Spleen (tissue), 13 donors: Measurements from ENCODE around the gene MSH3. TPM values are rescaled to one million over a fixed set of nuclear protein-coding genes. Genes with fewer than 3 reads are reported as not detected.

Source experiments
- DNase-seq: peaks from one replicate; pipeline ENCODE4 v3.0.0-alpha.2; 2020
- H3K27ac ChIP-seq, 8 donors: fragments of 200-600 bp; sonication (generic) in 7 of 8; 1 replicate in 4 of 8; 2 replicates in 4 of 8; pipeline versions ENCODE4 v1.5.0 to v1.8.0; 2016 to 2021; ENCODE audit warnings: inconsistent platforms in 4 of 8, mild to moderate bottlenecking in 4 of 8, moderate library complexity in 1 of 8
- H3K27me3 ChIP-seq, 7 donors: fragments of 200-600 bp; sonication (generic) in 6 of 7; replicated peaks in 1 of 7; 1 replicate in 4 of 7; 2 replicates in 3 of 7; pipeline versions ENCODE4 v1.5.0 to v1.8.0; 2016 to 2021; ENCODE audit warnings: inconsistent platforms in 3 of 7, mild to moderate bottlenecking in 1 of 7
- H3K36me3 ChIP-seq, 6 donors: fragments of 200-600 bp; sonication (generic) in 5 of 6; 1 replicate in 4 of 6; 2 replicates in 2 of 6; pipeline versions ENCODE4 v1.5.0 to v1.8.0; 2016 to 2021; ENCODE audit warnings: inconsistent platforms in 2 of 6
- H3K4me1 ChIP-seq, 6 donors: fragments of 200-600 bp; sonication (generic) in 5 of 6; 1 replicate in 3 of 6; 2 replicates in 3 of 6; pipeline versions ENCODE4 v1.5.0 to v1.8.0; 2016 to 2021; ENCODE audit warnings: inconsistent platforms in 3 of 6
- H3K4me3 ChIP-seq, 8 donors: fragments of 200-600 bp; sonication (generic) in 7 of 8; 1 replicate in 4 of 8; 2 replicates in 4 of 8; pipeline versions ENCODE4 v1.5.0 to v1.8.0; 2016 to 2021; ENCODE audit warnings: inconsistent platforms in 4 of 8, mild to moderate bottlenecking in 4 of 8, moderate library complexity in 2 of 8
- H3K9me3 ChIP-seq, 8 donors: fragments of 200-600 bp; sonication (generic) in 7 of 8; 1 replicate in 4 of 8; 2 replicates in 4 of 8; pipeline versions ENCODE4 v1.5.0 to v1.8.0; 2016 to 2021; ENCODE audit warnings: inconsistent platforms in 4 of 8
- CTCF ChIP-seq, 11 experiments: fragments of 200-600 bp in 7 of 11; fragments of 450-650 bp in 4 of 11; sonication (generic) in 4 of 11; IDR thresholded peaks in 8 of 11; conservative IDR thresholded peaks in 3 of 11; 1 replicate in 7 of 11; 2 replicates in 4 of 11; pipeline versions ENCODE4 v1.4.0 to v1.8.0; 2016 to 2021; ENCODE audit warnings: antibody characterized with exemption in 11 of 11, inconsistent platforms in 4 of 11, mild to moderate bottlenecking in 1 of 11
- POLR2A ChIP-seq, 3 donors: fragments of 450-650 bp; IDR thresholded peaks; one replicate each; pipeline ENCODE4 v1.5.1; 2017; ENCODE audit warnings: antibody characterized with exemption in 3 of 3, mild to moderate bottlenecking in 1 of 3
- POLR2AphosphoS5 ChIP-seq, 3 donors: sonication (generic); formaldehyde crosslinking; IDR thresholded peaks; one replicate each; pipeline ENCODE4 v1.5.1; 2017; ENCODE audit warnings: antibody characterized with exemption in 3 of 3
- WGBS, 5 donors: extraction: QIAGEN DNeasy Blood & Tissue Kit in 3 of 5; methylation state at CpG; one replicate each; pipeline versions ENCODE4 v1.1.5 to v1.1.7; 2013 to 2018; 5-methylcytosine and 5-hydroxymethylcytosine counted together
- intact Hi-C: fragments of 100-400 bp; cut with DNase I; formaldehyde crosslinking; loops from one replicate; pipeline ENCODE4 v1.15.0; 2023; ENCODE audit warnings: low total_unique reads
- long read RNA-seq, 2 donors: transcript quantifications; one replicate each; lab custom pipeline, GENCODE V29; 2026
- polyA plus RNA-seq, 3 donors: library from polyadenylated mRNA; stranded (reverse); fragments of 200-250 nt; gene quantifications; one replicate each; pipeline ENCODE4 v1.2.1, GENCODE V29; 2013
- total RNA-seq, 7 donors: library from RNA; depleted of rRNA in 3 of 7; stranded (reverse); fragments of >200 nt in 3 of 7; fragmentation: NEBNext Ultra II Directional in 4 of 7; extraction: Animal tissue kit (Norgen Biotek cat#: 25700) in 4 of 7; gene quantifications; one replicate each; pipeline versions ENCODE4 v1.1.0 to v1.2.1, GENCODE V29; 2016 to 2021
- donor health status: healthy with polysubstance abuse.
- donor health status: DM: no; HTN: no; CAD: no; lungs with moderate emphysema.
- donor health status: DM: no; HTN: no; CAD: no.
- donor health status: Bipolar disorder and iron deficiency.
- donor health status: healthy.
- donor health status: DM: no; HTN: no; CAD: no.
- donor health status: DM: yes; HTN: yes; CAD: no.

Gene MSH3
- total RNA-seq (10 to 100 TPM; 11.7 to 17.0 (median 15.8) TPM), polyA plus RNA-seq (1 to 10 TPM; 2.3 to 3.4 (median 2.6) TPM)
- long read RNA-seq, donor 1, full-length matches to known transcripts, result 1 of 1 reads
- long read RNA-seq, donor 1, partial matches to known transcripts, result 0 of 1 reads
- long read RNA-seq, donor 1, other reads (novel, unspliced or antisense), result 0 of 1 reads
- long read RNA-seq, donor 2, result 0 reads

- 0 to 2% (median 1%) methylated on average over 18 to 74 of the region's 74 CpGs for WGBS, 5 donors
- Histone ChIP-seq H3K4me3 (peak within 1 kb of the TSS; percentile 59 to 98 (median 82)), H3K9me3 (no peaks in the 10 kb centered on the region), H3K27ac (peak within 1 kb of the TSS; percentile 64 to 99 (median 98)), H3K36me3 (peaks cover 0 to 34% (median 25%) of the 10 kb centered on the region in 6 donors), H3K27me3 (no peaks in the 10 kb centered on the region), H3K4me1 (peaks cover 15 to 34% (median 29%) of the 10 kb centered on the region in 6 donors)
- DNase-seq, result peak; percentile 96
- intact Hi-C loops, result no loop called here
- TF ChIP-seq POLR2AphosphoS5 (IDR thresholded peaks at IDR 0.05), result peak; percentile 78 to 91 (median 91)
- peak in 8 of 11 experiments; percentile 17 to 65 (median 42) for TF ChIP-seq CTCF (IDR thresholded peaks at IDR 0.05 in 8 of 11, conservative IDR thresholded peaks at IDR 0.05 in 3 of 11)
- peak in 2 of 3 donors; percentile 8 to 58 for TF ChIP-seq POLR2A (IDR thresholded peaks at IDR 0.05)
Observed at GRCh38 chr5:80654391-80655230, at the start of gene MSH3, which contains the start of gene DHFR. Gene MSH3 (plus strand): TSS chr5:80654652. CDS start chr5:80654728, 76 bp downstream. Gene DHFR (minus strand): TSS chr5:80654983. CDS start chr5:80654489, 494 bp downstream.

GRCh38 chr5:80607343-80607742, 47.1 kb upstream of the MSH3 start:
- Histone ChIP-seq H3K4me3 (no peak overlapping the region), H3K4me1 (peaks cover 0 to 8% (median 0%) of the 10 kb centered on the region in 6 donors), H3K27ac (peak overlapping the region in 1 of 8 donors; percentile 82), H3K27me3 (no peaks in the 10 kb centered on the region), H3K9me3 (peaks cover 0 to 18% (median 6%) of the 10 kb centered on the region in 8 donors), H3K36me3 (no peaks in the 10 kb centered on the region)
- TF ChIP-seq POLR2A (IDR thresholded peaks at IDR 0.05) (no peak), CTCF (IDR thresholded peaks at IDR 0.05 in 8 of 11, conservative IDR thresholded peaks at IDR 0.05 in 3 of 11) (no peak), POLR2AphosphoS5 (IDR thresholded peaks at IDR 0.05) (no peak)
- intact Hi-C loops, result no loop called here
- no peak for DNase-seq

GRCh38 chr5:80607832-80608231, 46.6 kb upstream of the MSH3 start:
- intact Hi-C loops, result no loop called here
- Histone ChIP-seq H3K36me3 (no peaks in the 10 kb centered on the region), H3K4me1 (peaks cover 0 to 8% (median 0%) of the 10 kb centered on the region in 6 donors), H3K27me3 (no peaks in the 10 kb centered on the region), H3K9me3 (peaks cover 0 to 18% (median 6%) of the 10 kb centered on the region in 8 donors), H3K4me3 (no peak overlapping the region), H3K27ac (peak overlapping the region in 3 of 8 donors; percentile 58 to 82 (median 72))
- no peak for DNase-seq
- TF ChIP-seq POLR2AphosphoS5 (IDR thresholded peaks at IDR 0.05) (no peak), CTCF (IDR thresholded peaks at IDR 0.05 in 8 of 11, conservative IDR thresholded peaks at IDR 0.05 in 3 of 11) (no peak), POLR2A (IDR thresholded peaks at IDR 0.05) (no peak)

GRCh38 chr5:80608731-80609130, 45.7 kb upstream of the MSH3 start:
- H3K27ac ChIP-seq, result peak overlapping the region in 7 of 8 donors; percentile 29 to 82 (median 55)
- no peak for DNase-seq
- no peaks in the 10 kb centered on the region for H3K36me3 ChIP-seq
- 50 to 100% (median 80%) methylated on average over 1 of the region's 1 CpG for WGBS, 5 donors
- H3K9me3 ChIP-seq, result peaks cover 0 to 18% (median 6%) of the 10 kb centered on the region in 8 donors
- peak overlapping the region in 1 of 8 donors; percentile 20 for H3K4me3 ChIP-seq
- intact Hi-C loops, result no loop called here
- H3K27me3 ChIP-seq, result no peaks in the 10 kb centered on the region
- H3K4me1 ChIP-seq, result peaks cover 0 to 8% (median 0%) of the 10 kb centered on the region in 6 donors
- TF ChIP-seq POLR2AphosphoS5 (IDR thresholded peaks at IDR 0.05), result peak in 1 of 3 donors; percentile 30
- no peak for TF ChIP-seq CTCF (IDR thresholded peaks at IDR 0.05 in 8 of 11, conservative IDR thresholded peaks at IDR 0.05 in 3 of 11)
